Measurements from ENCODE around the gene SYNE1. TPM values are rescaled to one million over a fixed set of nuclear protein-coding genes. Genes with fewer than 3 reads are reported as not detected.
A peak's percentile ranks its signal among the peaks of the same experiment; 100 is the strongest.

The SYNE1 gene
- total and polyA plus RNA-seq, 10 of the 15 experiments (the other 5 are each of a cell fraction or from before 2014, with no cell fraction given): 2.3 to 28.7 (median 14.1) TPM

DNA sequence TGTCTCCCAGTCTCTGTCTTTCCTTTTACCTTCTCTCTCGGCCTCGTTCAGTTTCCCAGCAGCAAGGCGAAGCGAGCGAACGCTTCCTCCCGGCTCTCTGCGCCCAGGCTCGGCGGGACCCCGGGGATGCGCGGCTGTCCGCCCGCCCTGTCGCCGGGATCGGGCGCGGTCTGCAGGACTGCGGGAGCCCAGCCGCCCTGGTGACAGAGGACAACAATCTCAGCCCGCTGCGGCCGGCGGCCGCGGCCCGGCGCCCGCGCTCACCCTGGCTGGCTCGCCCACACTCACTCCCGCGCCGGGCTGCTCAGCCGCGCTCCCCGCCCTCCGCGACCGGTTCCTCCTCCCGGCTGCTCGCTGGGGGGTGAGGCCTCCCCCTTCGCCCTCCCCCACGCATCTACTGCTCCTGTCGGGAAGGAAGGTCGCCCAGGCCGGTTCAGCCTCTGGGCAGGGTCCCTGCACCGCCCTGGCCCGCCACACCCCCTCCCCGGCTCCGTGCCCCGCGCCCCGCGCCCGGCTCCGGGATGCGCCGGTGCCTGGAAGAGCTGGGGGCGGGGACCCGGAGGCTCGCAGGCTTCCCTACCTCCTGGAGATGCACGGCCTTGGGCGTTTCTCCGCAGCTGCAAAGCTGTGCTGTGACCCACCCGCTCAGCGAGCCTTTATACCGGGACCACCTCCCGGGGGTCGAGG is 410 bp downstream of the SYNE1 start (continued):
- TF ChIP-seq SIN3A (IDR thresholded peaks at IDR 0.05; ENCODE audit: low read depth, low read length): no peak
- no peak for TF ChIP-seq MXI1 (IDR thresholded peaks at IDR 0.05; ENCODE audit: low read depth, low read length)
- TF ChIP-seq HDGF (IDR thresholded peaks at IDR 0.05): no peak

DNA sequence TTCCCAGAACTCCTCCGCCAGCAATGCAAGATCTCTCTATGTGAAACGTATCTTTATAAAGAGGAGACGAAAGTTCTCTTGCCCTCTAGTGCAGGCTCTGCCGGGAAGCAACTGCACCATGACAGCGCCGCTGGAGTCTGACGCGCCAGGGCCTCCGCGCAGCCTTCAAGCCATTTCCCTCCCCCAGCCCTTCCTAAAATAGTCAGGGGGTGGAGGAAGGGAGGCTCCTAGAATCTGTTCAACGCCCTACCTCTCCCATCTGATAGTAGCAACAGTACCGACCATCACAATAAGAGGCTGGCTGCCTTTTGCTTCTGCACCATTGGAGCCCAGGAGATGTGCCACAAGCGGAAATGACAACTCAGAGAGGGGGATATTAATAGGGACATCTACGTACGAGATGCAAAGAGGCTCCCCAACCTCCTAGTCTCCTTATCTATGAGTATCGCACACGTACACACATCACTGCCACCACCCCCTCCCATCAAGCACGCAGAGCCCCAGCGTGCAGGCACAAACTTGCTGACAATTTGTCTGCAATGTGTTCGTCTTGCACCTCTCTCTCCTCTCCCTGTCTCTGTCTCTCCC is 1.0 kb downstream of the SYNE1 start:
- Histone ChIP-seq H3K79me2 (ENCODE audit: control insufficient read depth, insufficient read depth, low read length) (no peaks in the 10 kb centered on the region), H3K27ac (ENCODE audit: control insufficient read depth, insufficient read depth) (no peak overlapping the region), H4K20me1 (ENCODE audit: control insufficient read depth, insufficient read depth) (no peaks in the 10 kb centered on the region), H3K4me2 (ENCODE audit: control insufficient read depth, insufficient read depth) (peak overlapping the region; percentile 42; the same call in 1 of the 2 replicates), H3K4me1 (ENCODE audit: control insufficient read depth, insufficient read depth, low read length) (peaks cover 4% of the 10 kb centered on the region; the same call in 1 of the 2 replicates), H3K36me3 (ENCODE audit: control insufficient read depth in 2 of 2, insufficient read depth in 2 of 2, low read length in 1 of 2) (no peaks in the 10 kb centered on the region), H3K9me3 (replicated peaks; ENCODE audit: control insufficient read depth, insufficient read depth, low read length) (no peaks in the 10 kb centered on the region), H3K27me3 (replicated peaks in 1 of 2; ENCODE audit: control insufficient read depth in 2 of 2, insufficient read depth in 2 of 2, low read length in 1 of 2) (peaks cover 4 to 13% of the 10 kb centered on the region in 2 experiments), H3K4me3 (no peak overlapping the region), H2AFZ (ENCODE audit: control insufficient read depth, low read depth, low read length) (no peak overlapping the region), H3K9ac (ENCODE audit: control insufficient read depth, insufficient read depth, low read length) (no peak overlapping the region)
- ChIA-PET CTCF (no interaction called here), SMC1A (ENCODE audit: uncharacterized antibody, unreplicated experiment) (no interaction called here), POLR2A (no interaction called here), RAD21 (ENCODE audit: unreplicated experiment) (no interaction called here)
- intact Hi-C loops (cut with micrococcal nuclease; ENCODE audit: unreplicated experiment): no loop called here
- TF ChIP-seq, protein P1, sequence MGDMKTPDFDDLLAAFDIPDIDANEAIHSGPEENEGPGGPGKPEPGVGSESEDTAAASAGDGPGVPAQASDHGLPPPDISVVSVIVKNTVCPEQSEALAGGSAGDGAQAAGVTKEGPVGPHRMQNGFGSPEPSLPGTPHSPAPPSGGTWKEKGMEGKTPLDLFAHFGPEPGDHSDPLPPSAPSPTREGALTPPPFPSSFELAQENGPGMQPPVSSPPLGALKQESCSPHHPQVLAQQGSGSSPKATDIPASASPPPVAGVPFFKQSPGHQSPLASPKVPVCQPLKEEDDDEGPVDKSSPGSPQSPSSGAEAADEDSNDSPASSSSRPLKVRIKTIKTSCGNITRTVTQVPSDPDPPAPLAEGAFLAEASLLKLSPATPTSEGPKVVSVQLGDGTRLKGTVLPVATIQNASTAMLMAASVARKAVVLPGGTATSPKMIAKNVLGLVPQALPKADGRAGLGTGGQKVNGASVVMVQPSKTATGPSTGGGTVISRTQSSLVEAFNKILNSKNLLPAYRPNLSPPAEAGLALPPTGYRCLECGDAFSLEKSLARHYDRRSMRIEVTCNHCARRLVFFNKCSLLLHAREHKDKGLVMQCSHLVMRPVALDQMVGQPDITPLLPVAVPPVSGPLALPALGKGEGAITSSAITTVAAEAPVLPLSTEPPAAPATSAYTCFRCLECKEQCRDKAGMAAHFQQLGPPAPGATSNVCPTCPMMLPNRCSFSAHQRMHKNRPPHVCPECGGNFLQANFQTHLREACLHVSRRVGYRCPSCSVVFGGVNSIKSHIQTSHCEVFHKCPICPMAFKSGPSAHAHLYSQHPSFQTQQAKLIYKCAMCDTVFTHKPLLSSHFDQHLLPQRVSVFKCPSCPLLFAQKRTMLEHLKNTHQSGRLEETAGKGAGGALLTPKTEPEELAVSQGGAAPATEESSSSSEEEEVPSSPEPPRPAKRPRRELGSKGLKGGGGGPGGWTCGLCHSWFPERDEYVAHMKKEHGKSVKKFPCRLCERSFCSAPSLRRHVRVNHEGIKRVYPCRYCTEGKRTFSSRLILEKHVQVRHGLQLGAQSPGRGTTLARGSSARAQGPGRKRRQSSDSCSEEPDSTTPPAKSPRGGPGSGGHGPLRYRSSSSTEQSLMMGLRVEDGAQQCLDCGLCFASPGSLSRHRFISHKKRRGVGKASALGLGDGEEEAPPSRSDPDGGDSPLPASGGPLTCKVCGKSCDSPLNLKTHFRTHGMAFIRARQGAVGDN (IDR thresholded peaks at IDR 0.05): no peak
- no peak for TF ChIP-seq IRF4 (IDR thresholded peaks at IDR 0.05; ENCODE audit: low read depth, low read length)
- no peak for TF ChIP-seq TCF12 (IDR thresholded peaks at IDR 0.05; ENCODE audit: low read depth, low read length)
- TF ChIP-seq, protein P2, sequence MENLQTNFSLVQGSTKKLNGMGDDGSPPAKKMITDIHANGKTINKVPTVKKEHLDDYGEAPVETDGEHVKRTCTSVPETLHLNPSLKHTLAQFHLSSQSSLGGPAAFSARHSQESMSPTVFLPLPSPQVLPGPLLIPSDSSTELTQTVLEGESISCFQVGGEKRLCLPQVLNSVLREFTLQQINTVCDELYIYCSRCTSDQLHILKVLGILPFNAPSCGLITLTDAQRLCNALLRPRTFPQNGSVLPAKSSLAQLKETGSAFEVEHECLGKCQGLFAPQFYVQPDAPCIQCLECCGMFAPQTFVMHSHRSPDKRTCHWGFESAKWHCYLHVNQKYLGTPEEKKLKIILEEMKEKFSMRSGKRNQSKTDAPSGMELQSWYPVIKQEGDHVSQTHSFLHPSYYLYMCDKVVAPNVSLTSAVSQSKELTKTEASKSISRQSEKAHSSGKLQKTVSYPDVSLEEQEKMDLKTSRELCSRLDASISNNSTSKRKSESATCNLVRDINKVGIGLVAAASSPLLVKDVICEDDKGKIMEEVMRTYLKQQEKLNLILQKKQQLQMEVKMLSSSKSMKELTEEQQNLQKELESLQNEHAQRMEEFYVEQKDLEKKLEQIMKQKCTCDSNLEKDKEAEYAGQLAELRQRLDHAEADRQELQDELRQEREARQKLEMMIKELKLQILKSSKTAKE (IDR thresholded peaks at IDR 0.05; ENCODE audit: low read depth, poor library complexity, severe bottlenecking): no peak
- TF ChIP-seq, protein P3, sequence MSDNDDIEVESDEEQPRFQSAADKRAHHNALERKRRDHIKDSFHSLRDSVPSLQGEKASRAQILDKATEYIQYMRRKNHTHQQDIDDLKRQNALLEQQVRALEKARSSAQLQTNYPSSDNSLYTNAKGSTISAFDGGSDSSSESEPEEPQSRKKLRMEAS (IDR thresholded peaks at IDR 0.05; ENCODE audit: low read depth, low read length): no peak
- no TSS peak for BruUV-seq (replicated peaks)
- DNase-seq (ENCODE audit: low read depth, low spot score) (no peak), ATAC-seq (peak; percentile 55), FAIRE-seq (no peak)
- in situ Hi-C loops (cut with MboI): no loop called here
- 8% methylated on average over 20 of the region's 20 CpGs for WGBS (ENCODE audit: insufficient coverage, insufficient replicate concordance, low lambda C conversion rate, missing lambda C conversion rate)
